CD4-positive, alpha-beta memory T cell (primary cell): ENCODE measurements around the gene RHBDD1. TPM values are rescaled to one million over a fixed set of nuclear protein-coding genes. Genes with fewer than 3 reads are reported as not detected.

Experiments used
- CTCF ChIA-PET: fragments of 350-600 bp; sonication (Branson Sonifier 250); formaldehyde crosslinking; loops from one replicate; lab custom pipeline; 2021; ENCODE audit warnings: inconsistent platforms; ENCODE audit not compliant: partially characterized antibody; lab: Charles Lee
- POLR2A ChIA-PET: fragments of 350-600 bp; sonication (Branson Sonifier 250); formaldehyde crosslinking; loops from one replicate; lab custom pipeline; 2021; ENCODE audit not compliant: partially characterized antibody; lab: Charles Lee
- DNase-seq, 5 donors: peaks; one replicate each; pipeline versions ENCODE4 v3.0.0 to v3.0.0-alpha.2; 2020 to 2022; ENCODE audit warnings: mixed read lengths in 1 of 5
- H3K27ac ChIP-seq: one replicate; pipeline ENCODE4 v1.7.0; 2013; ENCODE audit warnings: low read depth, low read length
- H3K27me3 ChIP-seq: 2 replicates; pipeline ENCODE4 v1.7.0; 2013; ENCODE audit warnings: mild to moderate bottlenecking, low read length, moderate library complexity; ENCODE audit not compliant: insufficient read depth
- H3K36me3 ChIP-seq: 2 replicates; pipeline ENCODE4 v1.7.0; 2013; ENCODE audit warnings: mild to moderate bottlenecking, low read length, moderate library complexity; ENCODE audit not compliant: insufficient read depth
- H3K4me1 ChIP-seq: 2 replicates; pipeline ENCODE4 v1.7.0; 2013; ENCODE audit warnings: mild to moderate bottlenecking, low read length, moderate library complexity; ENCODE audit not compliant: insufficient read depth
- H3K4me3 ChIP-seq, 2 donors: one replicate each; pipeline ENCODE4 v1.7.0; 2013; ENCODE audit warnings: low read length in 2 of 2, mild to moderate bottlenecking in 1 of 2
- H3K9me3 ChIP-seq, 2 donors: one replicate each; pipeline ENCODE4 v1.7.0; 2013; ENCODE audit warnings: low read length in 2 of 2, control low read depth in 1 of 2; ENCODE audit not compliant: control insufficient read depth in 1 of 2
- H3K27ac Mint-ChIP-seq, 7 donors: one replicate each; pipeline ENCODE4 v1.8.0; 2020 to 2021; ENCODE audit warnings: mixed read lengths in 7 of 7, mild to moderate bottlenecking in 6 of 7, inconsistent platforms in 3 of 7, moderate library complexity in 3 of 7
- H3K27me3 Mint-ChIP-seq, 2 donors: one replicate each; pipeline ENCODE4 v1.8.0; 2020 to 2021; ENCODE audit warnings: mixed read lengths in 2 of 2
- H3K36me3 Mint-ChIP-seq, 2 donors: one replicate each; pipeline ENCODE4 v1.8.0; 2020 to 2021; ENCODE audit warnings: mixed read lengths in 2 of 2, inconsistent platforms in 1 of 2, mild to moderate bottlenecking in 1 of 2
- H3K4me1 Mint-ChIP-seq, 4 donors: one replicate each; pipeline ENCODE4 v1.8.0; 2020 to 2021; ENCODE audit warnings: mixed read lengths in 4 of 4, mild to moderate bottlenecking in 1 of 4
- H3K4me3 Mint-ChIP-seq, 8 donors: one replicate each; pipeline ENCODE4 v1.8.0; 2020 to 2021; ENCODE audit warnings: mixed read lengths in 8 of 8, mild to moderate bottlenecking in 7 of 8, moderate library complexity in 6 of 8, inconsistent platforms in 3 of 8
- H3K9me3 Mint-ChIP-seq, 8 donors: one replicate each; pipeline ENCODE4 v1.8.0; 2020 to 2021; ENCODE audit warnings: mixed read lengths in 8 of 8, mild to moderate bottlenecking in 5 of 8, inconsistent platforms in 3 of 8, moderate library complexity in 1 of 8
- intact Hi-C: fragments of 100-400 bp; cut with micrococcal nuclease; formaldehyde crosslinking; loops from one replicate; pipeline ENCODE4 v1.15.1; 2023
- polyA plus RNA-seq, 2 donors: library from polyadenylated mRNA; unstranded; fragments of 300-500 nt; fragmentation: Illumina TruSeq; gene quantifications; one replicate each; pipeline ENCODE4 v1.2.3, GENCODE V29; 2021
- total RNA-seq, 2 experiments: library from RNA; stranded (reverse); gene quantifications; one replicate each; pipeline ENCODE4 v1.2.3, GENCODE V29; 2021

Gene RHBDD1
- total and polyA plus RNA-seq, 4 experiments from 2014 or later: 15.6 to 66.0 (median 40.7) TPM

DNA sequence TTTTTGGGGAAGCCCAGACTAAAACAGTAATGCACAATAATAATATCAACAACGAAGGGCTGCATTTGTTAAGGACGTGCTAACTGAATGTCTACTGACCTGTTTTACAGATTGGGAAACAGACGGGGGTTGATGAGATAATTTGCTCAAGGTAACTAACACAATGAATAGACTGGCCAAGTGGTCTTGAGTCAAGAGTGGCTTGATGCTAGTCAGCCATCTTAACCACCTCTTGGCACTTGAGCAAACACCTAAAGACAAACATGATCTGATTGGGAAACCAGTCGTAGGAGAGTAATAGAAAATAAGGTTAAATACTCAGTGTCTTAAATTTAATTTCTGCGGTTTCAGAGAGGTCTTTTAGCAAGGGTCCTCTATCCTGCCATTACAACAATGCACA lies 14.2 kb downstream of the RHBDD1 start:
- Mint-ChIP-seq H3K27me3 (no peaks in the 10 kb centered on the region), H3K4me3 (no peak overlapping the region), H3K36me3 (peaks cover 3 to 13% of the 10 kb centered on the region in 2 donors), H3K4me1 (peaks cover 0 to 10% (median 7%) of the 10 kb centered on the region in 4 donors), H3K9me3 (no peaks in the 10 kb centered on the region), H3K27ac (no peak overlapping the region)
- Histone ChIP-seq H3K4me3 (no peak overlapping the region), H3K36me3 (no peaks in the 10 kb centered on the region), H3K9me3 (no peaks in the 10 kb centered on the region), H3K27ac (no peak overlapping the region), H3K4me1 (no peaks in the 10 kb centered on the region), H3K27me3 (no peaks in the 10 kb centered on the region)
- CTCF ChIA-PET: interaction anchor here (0.9 kb wide), 1 partner anchor 45 kb away, joined by 3 read pairs; no protein-coding TSS in a partner anchor
- POLR2A ChIA-PET: no interaction called here
- intact Hi-C loops: no loop called here
- DNase-seq: no peak

DNA sequence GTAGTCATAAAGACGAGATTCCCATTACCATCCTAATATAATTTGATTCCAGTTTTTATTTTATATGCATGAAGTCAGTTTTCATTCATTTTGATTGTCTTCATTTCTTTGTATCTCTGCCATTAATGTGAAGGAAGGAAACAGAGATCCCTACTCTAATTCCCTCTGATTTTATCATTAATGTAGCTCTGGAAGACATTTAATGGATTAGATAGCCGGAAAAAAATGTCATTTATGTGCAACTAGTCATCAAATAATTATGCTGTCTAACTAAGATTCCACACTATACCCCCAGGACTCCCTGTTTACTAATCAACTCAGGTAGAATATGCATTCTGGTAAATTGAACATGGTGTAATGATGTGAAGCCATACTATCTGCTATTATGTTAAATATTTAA lies 19.9 kb downstream of the RHBDD1 start:
- no peak overlapping the region for H3K4me3 Mint-ChIP-seq
- DNase-seq: no peak
- intact Hi-C loops: no loop called here
- Histone ChIP-seq H3K4me1 (no peaks in the 10 kb centered on the region), H3K36me3 (no peaks in the 10 kb centered on the region), H3K4me3 (no peak overlapping the region), H3K27me3 (no peaks in the 10 kb centered on the region), H3K9me3 (no peaks in the 10 kb centered on the region), H3K27ac (no peak overlapping the region)
- ChIA-PET POLR2A (no interaction called here), CTCF (no interaction called here)
- no peaks in the 10 kb centered on the region for H3K27me3 Mint-ChIP-seq
- H3K4me1 Mint-ChIP-seq: peaks cover under 1 to 16% (median 7%) of the 10 kb centered on the region in 4 donors
- no peaks in the 10 kb centered on the region for H3K9me3 Mint-ChIP-seq
- no peak overlapping the region for H3K27ac Mint-ChIP-seq
- H3K36me3 Mint-ChIP-seq: peaks cover 3 to 21% of the 10 kb centered on the region in 2 donors

DNA sequence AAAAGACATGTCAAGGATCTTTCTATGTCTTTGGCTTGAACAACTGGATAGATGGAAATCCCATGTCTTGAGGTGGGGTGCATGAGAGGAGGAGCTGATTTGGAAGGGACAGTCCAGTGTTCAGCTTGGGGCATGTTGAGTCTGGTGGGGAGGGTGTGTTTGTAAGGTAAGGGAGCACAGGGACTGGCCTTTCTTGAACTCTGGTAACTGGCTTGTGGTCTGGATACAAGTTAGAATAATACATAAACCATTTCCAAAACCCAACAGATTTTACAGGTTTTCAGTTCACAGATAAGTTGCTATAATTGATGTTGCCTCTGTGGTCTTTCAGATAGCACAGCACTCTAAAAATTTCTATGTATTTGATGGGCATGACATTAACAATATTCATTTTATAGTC lies 24.2 kb downstream of the RHBDD1 start:
- Histone ChIP-seq H3K27me3 (no peaks in the 10 kb centered on the region), H3K9me3 (no peaks in the 10 kb centered on the region), H3K27ac (no peak overlapping the region), H3K36me3 (no peaks in the 10 kb centered on the region), H3K4me3 (no peak overlapping the region), H3K4me1 (no peaks in the 10 kb centered on the region)
- H3K4me1 Mint-ChIP-seq: peaks cover 13 to 34% (median 21%) of the 10 kb centered on the region in 4 donors
- H3K36me3 Mint-ChIP-seq: peaks cover 13 to 24% of the 10 kb centered on the region in 2 donors
- CTCF ChIA-PET: no interaction called here
- intact Hi-C loops: no loop called here
- POLR2A ChIA-PET: no interaction called here
- H3K4me3 Mint-ChIP-seq: no peak overlapping the region
- no peaks in the 10 kb centered on the region for H3K27me3 Mint-ChIP-seq
- no peak overlapping the region for H3K27ac Mint-ChIP-seq
- DNase-seq: no peak
- H3K9me3 Mint-ChIP-seq: no peaks in the 10 kb centered on the region

DNA sequence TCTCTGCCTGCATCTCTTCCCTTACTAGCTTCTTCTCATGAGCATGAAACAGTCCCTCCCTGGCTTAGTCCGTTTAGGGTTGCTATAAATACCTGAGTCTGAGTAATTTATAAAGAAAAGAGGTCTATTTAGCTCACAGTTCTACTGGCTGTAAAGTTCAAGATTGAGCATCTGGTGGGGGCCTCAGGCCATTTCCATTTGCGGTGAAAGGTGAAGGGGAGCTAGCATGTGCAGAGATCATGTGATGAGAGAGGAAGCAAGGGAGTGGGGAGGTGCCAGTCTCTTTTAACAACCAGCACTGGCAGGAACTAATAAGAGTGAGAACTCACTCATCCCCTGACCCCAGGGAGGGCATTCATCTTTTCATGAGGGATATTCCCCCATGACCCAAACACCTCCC lies 26.8 kb downstream of the RHBDD1 start:
- no peaks in the 10 kb centered on the region for H3K36me3 ChIP-seq
- H3K9me3 ChIP-seq: no peaks in the 10 kb centered on the region
- intact Hi-C loops: no loop called here
- peaks cover 28 to 33% of the 10 kb centered on the region in 2 donors for H3K36me3 Mint-ChIP-seq
- no peaks in the 10 kb centered on the region for H3K4me1 ChIP-seq
- ChIA-PET POLR2A (no interaction called here), CTCF (no interaction called here)
- H3K4me1 Mint-ChIP-seq: peaks cover 13 to 30% (median 23%) of the 10 kb centered on the region in 4 donors
- H3K27ac ChIP-seq: no peak overlapping the region
- peak overlapping the region in 3 of 7 donors; percentile 7 to 76 (median 15) for H3K27ac Mint-ChIP-seq
- no peak overlapping the region for H3K4me3 ChIP-seq
- no peaks in the 10 kb centered on the region for H3K27me3 Mint-ChIP-seq
- no peaks in the 10 kb centered on the region for H3K9me3 Mint-ChIP-seq
- H3K27me3 ChIP-seq: no peaks in the 10 kb centered on the region
- DNase-seq: no peak
- peak overlapping the region in 1 of 8 donors; percentile 34 for H3K4me3 Mint-ChIP-seq

DNA sequence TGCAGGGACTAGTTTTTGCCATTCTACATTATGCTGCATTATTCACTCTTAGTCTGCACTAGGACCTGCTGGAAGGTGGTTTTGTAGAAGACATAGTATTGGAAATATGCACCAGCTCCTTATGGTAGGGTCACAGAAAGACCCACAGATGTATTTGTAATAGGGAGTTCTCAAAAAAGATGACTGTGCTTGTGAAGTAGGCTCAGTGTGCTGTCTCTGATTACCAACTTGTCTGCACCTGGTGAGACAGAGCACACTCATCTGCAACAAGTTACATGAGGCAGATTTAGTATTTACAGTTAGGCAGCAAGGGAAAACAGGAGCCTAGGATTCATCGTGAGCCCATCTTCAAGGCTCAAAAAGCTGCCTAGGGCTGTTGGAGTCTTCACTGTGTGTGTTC lies 29.4 kb downstream of the RHBDD1 start:
- Mint-ChIP-seq H3K27me3 (no peaks in the 10 kb centered on the region), H3K36me3 (peaks cover 44 to 48% of the 10 kb centered on the region in 2 donors), H3K4me1 (peaks cover 13 to 24% (median 20%) of the 10 kb centered on the region in 4 donors), H3K27ac (no peak overlapping the region), H3K4me3 (no peak overlapping the region), H3K9me3 (no peaks in the 10 kb centered on the region)
- Histone ChIP-seq H3K27me3 (no peaks in the 10 kb centered on the region), H3K36me3 (no peaks in the 10 kb centered on the region), H3K9me3 (no peaks in the 10 kb centered on the region), H3K4me1 (no peaks in the 10 kb centered on the region), H3K27ac (no peak overlapping the region), H3K4me3 (no peak overlapping the region)
- CTCF ChIA-PET: no interaction called here
- intact Hi-C loops: no loop called here
- POLR2A ChIA-PET: no interaction called here
- DNase-seq: no peak

DNA sequence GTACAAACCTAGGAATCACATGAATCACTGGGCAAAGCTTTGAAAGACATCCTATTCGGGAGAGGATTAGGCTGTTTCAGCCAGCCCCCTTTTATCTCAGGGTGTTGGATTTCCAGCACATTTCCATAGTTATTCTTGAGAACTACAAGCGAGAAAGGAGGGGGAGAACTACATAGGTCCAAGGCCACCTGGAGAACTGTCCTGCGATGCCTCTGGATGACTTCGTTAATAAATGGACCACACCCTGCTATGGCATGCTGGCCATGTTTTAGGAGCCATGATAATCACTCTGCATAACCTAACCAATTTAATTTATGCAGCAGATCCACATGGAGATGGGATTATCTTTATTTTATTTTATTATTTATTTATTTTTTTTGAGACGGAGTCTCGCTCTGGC lies 29.9 kb downstream of the RHBDD1 start:
- Mint-ChIP-seq H3K27me3 (no peaks in the 10 kb centered on the region), H3K4me1 (peaks cover 13 to 23% (median 19%) of the 10 kb centered on the region in 4 donors), H3K4me3 (no peak overlapping the region), H3K9me3 (no peaks in the 10 kb centered on the region), H3K27ac (no peak overlapping the region), H3K36me3 (peaks cover 49 to 53% of the 10 kb centered on the region in 2 donors)
- no peak for DNase-seq
- intact Hi-C loops: no loop called here
- Histone ChIP-seq H3K36me3 (no peaks in the 10 kb centered on the region), H3K27ac (no peak overlapping the region), H3K4me3 (no peak overlapping the region), H3K27me3 (no peaks in the 10 kb centered on the region), H3K4me1 (no peaks in the 10 kb centered on the region), H3K9me3 (no peaks in the 10 kb centered on the region)
- ChIA-PET POLR2A (no interaction called here), CTCF (no interaction called here)

DNA sequence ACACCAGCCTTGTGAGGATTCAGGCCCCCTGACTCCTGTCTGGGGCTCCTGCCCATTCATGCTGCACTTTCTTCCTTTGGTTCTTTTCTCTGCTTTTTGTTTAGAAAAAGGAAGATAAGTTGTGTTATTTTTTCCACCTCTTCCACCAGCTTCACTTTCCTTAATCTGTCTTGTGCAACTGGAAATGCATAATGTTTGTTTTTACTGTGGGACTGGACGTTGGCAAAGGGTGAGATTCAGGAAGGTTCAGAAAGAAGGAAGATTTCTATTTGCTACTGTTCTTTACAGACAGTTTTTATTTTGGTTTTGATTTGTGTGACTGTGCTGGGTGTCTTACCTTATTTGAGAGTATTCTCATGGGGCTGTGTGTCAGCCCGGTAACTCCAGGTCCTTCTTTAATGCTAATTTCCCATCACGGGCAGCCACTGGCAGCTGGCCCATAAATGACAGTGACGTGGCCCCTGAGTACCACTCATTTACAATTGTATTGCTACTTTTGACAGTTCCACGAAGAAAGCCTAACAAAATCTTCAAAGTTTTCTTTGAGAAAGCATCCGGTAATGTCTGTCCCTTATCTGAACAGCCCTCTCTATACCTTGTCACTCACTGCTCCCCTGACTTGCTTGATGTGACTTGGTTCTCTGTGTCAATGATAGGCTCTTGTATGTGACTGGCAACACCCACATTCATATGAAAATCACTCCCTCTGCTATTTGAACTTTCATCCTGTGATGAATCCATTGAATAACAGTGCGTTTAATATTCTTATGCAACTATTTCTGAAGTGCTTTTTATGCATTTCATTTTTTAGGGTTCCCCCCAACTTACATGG lies 32.7 kb downstream of the RHBDD1 start:
- no peak for DNase-seq
- Histone ChIP-seq H3K27me3 (no peaks in the 10 kb centered on the region), H3K9me3 (no peaks in the 10 kb centered on the region), H3K4me1 (no peaks in the 10 kb centered on the region), H3K27ac (no peak overlapping the region), H3K36me3 (no peaks in the 10 kb centered on the region), H3K4me3 (no peak overlapping the region)
- Mint-ChIP-seq H3K4me1 (peaks cover 7 to 11% (median 8%) of the 10 kb centered on the region in 4 donors), H3K4me3 (no peak overlapping the region), H3K9me3 (no peaks in the 10 kb centered on the region), H3K36me3 (peaks cover 62 to 69% of the 10 kb centered on the region in 2 donors), H3K27ac (no peak overlapping the region), H3K27me3 (no peaks in the 10 kb centered on the region)
- ChIA-PET CTCF (no interaction called here), POLR2A (no interaction called here)
- intact Hi-C loops: no loop called here
